T-helper 17 cell (primary cell): ENCODE data around the gene PPM1M. TPM values are rescaled to one million over a fixed set of nuclear protein-coding genes. Genes with fewer than 3 reads are reported as not detected.
A peak's percentile ranks its signal among the peaks of the same experiment; 100 is the strongest.
"Not testable (repeated sequence)": the region's sequence is repeated elsewhere in the genome, so short reads cannot be mapped to it uniquely, and the experiment has no call there.

Experiments used
- ATAC-seq: fragments of 150-1000 bp; cut with Tn5 transposase; 2 replicates; pipeline ENCODE4 v1.10.0; 2021; ENCODE audit warnings: mild to moderate bottlenecking, moderate library complexity
- DNase-seq, 3 donors: peaks; one replicate each; pipeline versions ENCODE4 v3.0.0 to v3.0.0-alpha.2; 2020 to 2021
- H3K9me3 ChIP-seq: one replicate; pipeline ENCODE4 v1.7.0; 2013; ENCODE audit warnings: low read length, mild to moderate bottlenecking; ENCODE audit not compliant: control insufficient read depth, poor library complexity, severe bottlenecking
- H3K27ac Mint-ChIP-seq: one replicate; pipeline ENCODE4 v1.8.0; 2022; ENCODE audit warnings: mild to moderate bottlenecking, moderate library complexity, mixed read lengths
- H3K27me3 Mint-ChIP-seq: one replicate; pipeline ENCODE4 v1.8.0; 2022; ENCODE audit warnings: mixed read lengths
- H3K36me3 Mint-ChIP-seq: one replicate; pipeline ENCODE4 v1.8.0; 2022; ENCODE audit warnings: low read depth, mixed read lengths
- H3K4me1 Mint-ChIP-seq: one replicate; pipeline ENCODE4 v1.8.0; 2022; ENCODE audit warnings: mild to moderate bottlenecking, mixed read lengths
- H3K4me3 Mint-ChIP-seq: one replicate; pipeline ENCODE4 v1.8.0; 2022; ENCODE audit warnings: mild to moderate bottlenecking, moderate library complexity, mixed read lengths
- total RNA-seq, 4 donors: library from RNA in 2 of 4; stranded (reverse) in 2 of 4; gene quantifications; one replicate each; pipeline ENCODE4 v1.2.3 and lab custom pipeline; 2022 to 2026

PPM1M gene
- total RNA-seq, 2 donors from 2014 or later = 43.9 to 58.0 TPM

GRCh38 chr3:52270252-52270754, 24.7 kb downstream of the PPM1M start:
- no peaks in the 10 kb centered on the region for H3K9me3 ChIP-seq
- peak overlapping the region; percentile 81 for H3K4me3 Mint-ChIP-seq
- peaks cover 64% of the 10 kb centered on the region for H3K4me1 Mint-ChIP-seq
- no peaks in the 10 kb centered on the region for H3K27me3 Mint-ChIP-seq
- ATAC-seq (no peak), DNase-seq (no peak)
- peaks cover 6% of the 10 kb centered on the region for H3K36me3 Mint-ChIP-seq
- H3K27ac Mint-ChIP-seq = peak overlapping the region; percentile 100

- not testable (repeated sequence) for ATAC-seq, H3K9me3 ChIP-seq, H3K27me3 Mint-ChIP-seq, DNase-seq
- peaks cover 10% of the 10 kb centered on the region for H3K36me3 Mint-ChIP-seq
- H3K4me1 Mint-ChIP-seq = peaks cover 72% of the 10 kb centered on the region
- H3K27ac Mint-ChIP-seq = peak overlapping the region; percentile 100
- peak overlapping the region; percentile 81 for H3K4me3 Mint-ChIP-seq
Measured at GRCh38 chr3:52272172-52272571, 26.6 kb downstream of the PPM1M start.

- no peaks in the 10 kb centered on the region for H3K9me3 ChIP-seq
- Mint-ChIP-seq H3K27me3 (no peaks in the 10 kb centered on the region), H3K27ac (peak overlapping the region; percentile 100), H3K4me1 (peaks cover 71% of the 10 kb centered on the region), H3K4me3 (peak overlapping the region; percentile 100), H3K36me3 (peaks cover 10% of the 10 kb centered on the region)
- ATAC-seq (peak; percentile 32), DNase-seq (no peak)
Measured at GRCh38 chr3:52272831-52273230, 27.3 kb downstream of the PPM1M start.

GRCh38 chr3:52274781-52275180, 29.2 kb downstream of the PPM1M start:
- not testable (repeated sequence) for DNase-seq, H3K9me3 ChIP-seq, H3K27me3 Mint-ChIP-seq, ATAC-seq
- Mint-ChIP-seq H3K36me3 (peaks cover 13% of the 10 kb centered on the region), H3K4me3 (peak overlapping the region; percentile 100), H3K27ac (peak overlapping the region; percentile 100), H3K4me1 (peaks cover 72% of the 10 kb centered on the region)

GRCh38 chr3:52277071-52277964, 31.8 kb downstream of the PPM1M start:
- peak overlapping the region; percentile 100 for H3K4me3 Mint-ChIP-seq
- DNase-seq = peak; percentile 50 to 58 (median 51)
- H3K36me3 Mint-ChIP-seq = peaks cover 13% of the 10 kb centered on the region
- H3K9me3 ChIP-seq = no peaks in the 10 kb centered on the region
- peak; percentile 34 for ATAC-seq
- peaks cover 66% of the 10 kb centered on the region for H3K4me1 Mint-ChIP-seq
- no peaks in the 10 kb centered on the region for H3K27me3 Mint-ChIP-seq
- peak overlapping the region; percentile 100 for H3K27ac Mint-ChIP-seq

- H3K9me3 ChIP-seq = no peaks in the 10 kb centered on the region
- ATAC-seq (peak; percentile 67), DNase-seq (peak in 2 of 3 donors; percentile 46 to 63)
- Mint-ChIP-seq H3K27me3 (no peaks in the 10 kb centered on the region), H3K36me3 (peaks cover 13% of the 10 kb centered on the region), H3K27ac (peak overlapping the region; percentile 100), H3K4me3 (peak overlapping the region; percentile 100), H3K4me1 (peaks cover 62% of the 10 kb centered on the region)
Measured at GRCh38 chr3:52277972-52278509, 32.5 kb downstream of the PPM1M start.

- Mint-ChIP-seq H3K4me1 (peaks cover 64% of the 10 kb centered on the region), H3K27me3 (no peaks in the 10 kb centered on the region), H3K36me3 (peaks cover 13% of the 10 kb centered on the region), H3K4me3 (peak within 1 kb of the TSS; percentile 100), H3K27ac (peak within 1 kb of the TSS; percentile 100)
- ATAC-seq (peak; percentile 84), DNase-seq (peak; percentile 96 to 99 (median 96))
- H3K9me3 ChIP-seq = no peaks in the 10 kb centered on the region
Measured at GRCh38 chr3:52278510-52279069, 33.0 kb downstream of the PPM1M start, which contains the start of gene WDR82. Gene WDR82, minus strand, starts transcription at chr3:52278649. Its CDS starts 288 bp downstream, at chr3:52278361.

- Mint-ChIP-seq H3K4me3 (peak overlapping the region; percentile 100), H3K27ac (peak overlapping the region; percentile 100), H3K36me3 (peaks cover 13% of the 10 kb centered on the region), H3K27me3 (no peaks in the 10 kb centered on the region), H3K4me1 (peaks cover 54% of the 10 kb centered on the region)
- DNase-seq (no peak), ATAC-seq (no peak)
- H3K9me3 ChIP-seq = no peaks in the 10 kb centered on the region
Measured at GRCh38 chr3:52279596-52279995, 34.0 kb downstream of the PPM1M start.

- H3K9me3 ChIP-seq = no peaks in the 10 kb centered on the region
- Mint-ChIP-seq H3K27ac (peak overlapping the region; percentile 100), H3K36me3 (peaks cover 13% of the 10 kb centered on the region), H3K4me1 (peaks cover 51% of the 10 kb centered on the region), H3K4me3 (peak overlapping the region; percentile 100), H3K27me3 (no peaks in the 10 kb centered on the region)
- DNase-seq = no peak
- no peak for ATAC-seq
Measured at GRCh38 chr3:52280050-52280461, 34.5 kb downstream of the PPM1M start.

- peak overlapping the region; percentile 94 for H3K27ac Mint-ChIP-seq
- no peak for DNase-seq
- peaks cover 38% of the 10 kb centered on the region for H3K4me1 Mint-ChIP-seq
- peak; percentile 25 for ATAC-seq
- H3K27me3 Mint-ChIP-seq = no peaks in the 10 kb centered on the region
- no peaks in the 10 kb centered on the region for H3K9me3 ChIP-seq
- peaks cover 12% of the 10 kb centered on the region for H3K36me3 Mint-ChIP-seq
- peak overlapping the region; percentile 63 for H3K4me3 Mint-ChIP-seq
Measured at GRCh38 chr3:52281981-52282801, 36.6 kb downstream of the PPM1M start.

GRCh38 chr3:52283306-52283705, 37.7 kb downstream of the PPM1M start:
- H3K4me1 Mint-ChIP-seq = peaks cover 37% of the 10 kb centered on the region
- no peaks in the 10 kb centered on the region for H3K9me3 ChIP-seq
- H3K36me3 Mint-ChIP-seq = peaks cover 10% of the 10 kb centered on the region
- no peak overlapping the region for H3K4me3 Mint-ChIP-seq
- DNase-seq (no peak), ATAC-seq (no peak)
- H3K27me3 Mint-ChIP-seq = no peaks in the 10 kb centered on the region
- peak overlapping the region; percentile 94 for H3K27ac Mint-ChIP-seq

GRCh38 chr3:52284051-52284450, 38.5 kb downstream of the PPM1M start:
- not testable (repeated sequence) for H3K27me3 Mint-ChIP-seq, ATAC-seq, H3K36me3 Mint-ChIP-seq, DNase-seq, H3K4me3 Mint-ChIP-seq, H3K9me3 ChIP-seq
- Mint-ChIP-seq H3K4me1 (peaks cover 38% of the 10 kb centered on the region), H3K27ac (peak overlapping the region; percentile 94)
